Daoy (cell line): ENCODE results near the gene NXNL1. TPM values are rescaled to one million over a fixed set of nuclear protein-coding genes. Genes with fewer than 3 reads are reported as not detected.

Source experiments
- DNase-seq: peaks from one replicate; pipeline ENCODE4 v3.0.0-alpha.2; 2015; ENCODE audit warnings: low read depth
- total RNA-seq: library from RNA; depleted of rRNA; stranded (reverse); fragments of >200 nt; shearing (Covaris generic); gene quantifications from 2 replicates; pipeline ENCODE4 v1.2.3, GENCODE V29; 2014

NXNL1 gene
- total RNA-seq, 1 experiment from 2014 or later, result not detected

DNA sequence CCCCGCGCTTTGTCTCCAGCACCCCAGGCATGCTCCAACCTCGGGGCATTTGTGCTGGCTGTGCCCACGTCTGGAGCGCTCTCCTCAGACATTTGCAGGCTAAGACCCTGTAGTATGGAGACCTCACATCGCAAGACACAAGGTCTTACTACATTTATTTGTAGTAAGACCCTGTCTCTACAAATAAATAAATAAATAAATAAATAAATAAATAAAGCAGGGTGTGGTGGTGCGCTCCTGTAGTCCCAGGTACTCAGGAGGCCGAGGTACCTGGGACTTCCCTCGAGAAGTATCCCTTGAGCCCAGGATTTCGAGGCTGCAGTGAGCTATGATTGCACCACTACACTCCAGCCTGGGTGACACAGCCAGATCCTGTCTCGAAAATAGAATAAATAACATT is 4.6 kb downstream of the NXNL1 start:
- no peak for DNase-seq

DNA sequence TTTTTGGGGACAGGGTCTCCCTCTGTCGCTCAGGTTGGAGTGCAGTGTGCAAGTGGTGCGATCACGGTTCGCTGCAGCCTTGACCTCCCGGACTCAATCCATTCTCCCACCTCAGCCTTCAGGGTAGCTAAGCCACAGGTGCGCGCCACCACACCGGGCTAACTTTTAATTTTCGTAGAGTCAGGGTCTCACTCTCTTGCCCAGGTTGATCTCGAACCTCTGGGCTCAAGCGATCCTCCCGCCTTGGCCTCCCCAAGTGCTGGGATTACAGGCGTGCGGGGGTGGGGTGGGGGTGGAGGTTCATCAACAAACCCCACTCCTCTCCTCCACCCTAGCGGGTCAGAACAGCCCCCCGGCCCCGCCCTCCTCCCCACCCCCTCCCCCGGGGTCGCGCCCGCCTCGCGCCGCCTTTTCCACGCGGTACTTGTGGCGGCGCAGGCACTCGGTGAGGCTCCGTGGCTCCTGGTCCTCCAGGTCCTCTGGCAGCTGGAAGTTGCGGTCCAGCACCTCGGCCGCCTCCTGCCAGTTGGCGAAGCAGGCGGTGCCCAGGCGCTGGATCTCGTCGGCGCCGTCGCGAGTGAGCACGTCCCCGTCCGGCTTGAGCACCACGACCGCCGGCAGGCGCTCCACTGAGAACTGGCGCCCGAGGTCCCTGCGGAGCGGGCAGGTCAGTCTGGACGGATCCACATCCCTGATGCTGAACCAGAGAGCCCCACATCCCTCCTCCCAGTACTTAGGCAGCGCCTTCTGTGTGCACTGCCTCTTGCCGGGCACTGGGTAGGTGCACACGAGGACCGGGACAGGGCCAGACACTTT is 5.2 kb downstream of the NXNL1 start:
- DNase-seq, result peak; percentile 32

DNA sequence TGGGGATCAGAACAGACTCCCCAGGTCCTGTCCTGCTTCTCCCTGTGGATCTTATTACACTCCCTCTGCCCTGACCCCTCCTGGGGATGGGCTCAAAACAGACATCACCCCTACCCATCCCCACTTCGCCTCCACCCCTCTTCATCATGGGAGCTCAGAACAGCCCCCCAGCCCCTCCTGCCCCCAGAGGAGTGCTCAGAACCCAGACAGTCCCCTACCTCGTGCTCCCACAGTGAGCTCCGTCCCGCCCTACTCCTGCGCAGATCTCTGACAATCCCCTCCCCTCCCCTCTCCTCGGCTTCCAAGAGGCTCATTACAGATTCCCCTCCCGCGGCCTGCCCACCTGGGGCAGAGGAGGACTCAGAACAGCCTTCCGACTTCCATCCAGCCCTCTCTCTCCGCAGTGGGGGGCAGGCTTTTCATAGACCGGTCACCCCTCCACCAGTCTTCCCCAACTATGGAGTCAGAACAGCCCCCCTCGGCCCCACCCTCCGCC is 6.1 kb downstream of the NXNL1 start:
- DNase-seq, result no peak

GRCh38 chr19:17451820-17452219 is 8.9 kb downstream of the NXNL1 start:
- no peak for DNase-seq

GRCh38 chr19:17450264-17451075 is 10.3 kb downstream of the NXNL1 start:
- peak; percentile 24 for DNase-seq

DNA sequence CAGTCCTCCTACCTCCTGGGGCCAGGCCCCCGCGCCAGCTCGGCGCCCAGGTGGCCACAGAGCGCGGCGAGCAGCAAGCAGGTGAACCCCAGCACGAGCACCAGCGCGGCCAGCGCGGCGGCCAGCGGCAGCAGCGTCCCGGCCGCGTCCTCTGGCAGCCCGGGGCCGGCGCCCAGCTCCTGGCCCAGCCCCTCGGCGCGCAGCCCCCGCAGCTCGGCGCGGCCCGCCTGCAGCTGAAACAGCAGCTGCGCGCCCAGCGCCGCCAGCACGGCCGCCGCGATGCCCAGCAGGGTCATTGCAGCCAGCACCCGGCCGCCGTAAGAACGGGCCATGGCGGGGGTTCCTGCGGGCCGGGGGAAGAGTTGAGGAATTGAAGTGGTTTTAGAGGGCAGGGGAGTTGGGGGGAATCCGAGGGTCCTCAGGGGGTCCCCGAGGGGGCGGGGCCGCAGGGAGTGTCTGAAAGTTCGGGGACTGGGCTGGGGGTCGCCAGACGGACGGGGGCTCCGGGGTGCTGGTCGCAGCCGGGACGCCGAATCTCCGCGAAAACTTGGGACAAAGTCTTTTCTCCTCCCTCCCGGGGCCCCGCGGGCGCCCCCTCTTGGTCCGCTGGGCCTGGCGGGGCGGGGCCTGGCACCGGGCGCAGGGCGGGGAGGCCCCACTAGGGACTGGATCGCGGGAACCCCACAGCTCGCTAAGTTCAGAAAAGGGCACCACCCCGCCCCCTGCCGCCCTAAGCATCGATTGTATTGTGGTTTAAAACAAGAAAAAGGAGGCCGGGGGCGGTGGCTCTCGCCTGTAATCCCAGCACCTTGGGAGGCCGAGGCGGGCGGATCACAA is 12.4 kb downstream of the NXNL1 start, which contains the start of gene TMEM221:
TSS of gene TMEM221 (minus strand) at position 538 of the 837 bp plus-strand sequence. CDS start at position 332, 206 bp downstream.
- peak; percentile 39 for DNase-seq

GRCh38 chr19:17447704-17448130 is 13.0 kb downstream of the NXNL1 start:
- DNase-seq, result no peak

GRCh38 chr19:17445526-17446165 is 15.1 kb downstream of the NXNL1 start:
- no peak for DNase-seq

DNA sequence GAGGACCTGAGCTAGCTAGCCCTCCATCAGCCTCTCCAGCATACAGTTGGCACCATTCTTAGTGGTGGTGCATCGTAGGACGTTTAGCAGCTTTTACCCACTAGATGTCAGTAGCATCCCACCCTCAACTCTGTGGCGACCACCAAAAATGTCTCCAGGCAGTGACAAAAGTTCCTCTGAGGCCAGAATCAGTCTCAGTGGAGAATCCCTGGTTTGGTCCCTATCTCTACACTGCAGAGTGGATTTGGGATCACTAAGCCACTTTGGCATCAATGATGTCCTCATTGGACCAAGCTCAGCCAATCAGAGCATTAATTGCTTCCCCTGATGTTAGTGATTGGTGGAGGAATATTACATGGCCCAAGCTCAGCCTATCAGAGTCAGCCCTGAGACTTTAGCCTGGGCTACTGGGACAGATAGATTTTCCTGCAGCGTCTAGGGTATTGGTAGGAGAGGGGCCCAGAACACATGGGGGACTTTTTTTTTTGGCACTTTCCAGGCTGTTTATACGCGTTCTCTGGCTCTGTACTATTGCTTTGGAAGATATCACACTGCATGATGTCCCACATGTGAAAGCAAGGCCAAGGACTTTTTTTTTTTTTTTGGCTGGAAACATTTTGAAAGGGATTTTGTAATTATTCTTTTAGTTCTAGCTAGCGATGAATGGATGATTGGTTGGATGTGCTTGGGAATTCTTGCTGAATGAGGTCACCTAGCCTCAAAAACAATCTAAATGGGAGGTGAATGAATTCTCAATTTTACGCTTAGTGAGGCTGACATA is 19.3 kb downstream of the NXNL1 start:
- DNase-seq, result peak; percentile 39

- DNase-seq, result no peak
Measured at GRCh38 chr19:17436874-17437267, 23.9 kb downstream of the NXNL1 start.

DNA sequence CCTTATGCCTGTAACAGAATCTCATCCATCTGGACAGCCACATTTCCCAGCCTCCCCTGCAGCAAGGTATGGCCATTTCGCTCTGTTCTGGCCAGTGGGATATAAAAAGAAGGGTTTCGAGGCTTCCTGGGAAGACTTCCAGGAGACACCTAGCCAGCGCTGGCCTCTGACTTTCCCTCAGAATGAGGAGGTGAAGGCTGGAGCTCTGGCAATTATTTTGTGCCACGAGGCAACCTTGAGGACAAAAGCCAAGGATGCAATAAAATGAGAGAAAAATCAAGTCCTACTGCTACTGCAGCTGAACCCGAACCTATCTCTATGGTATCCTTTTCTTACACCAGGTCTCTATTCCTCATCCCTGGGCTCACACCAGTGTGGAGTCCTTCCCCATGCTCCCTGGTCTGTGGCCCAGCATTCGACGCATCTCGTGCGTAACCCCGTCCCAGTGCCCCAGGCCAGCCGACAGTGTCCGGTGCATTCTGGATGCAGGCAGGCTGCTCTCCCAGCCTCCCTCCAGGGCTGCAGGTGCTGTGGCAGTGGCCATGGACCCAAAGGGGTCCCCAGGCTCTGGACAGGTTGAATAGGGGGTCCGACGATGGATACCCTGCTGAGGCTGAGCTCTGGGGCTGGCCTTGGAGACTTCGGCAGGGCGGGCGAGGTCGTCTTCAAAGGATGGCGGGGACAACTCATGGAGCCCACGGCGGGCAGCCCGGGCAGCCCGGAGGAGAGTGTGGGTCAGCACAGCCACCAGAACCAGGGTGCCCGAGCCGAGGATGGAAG is 24.4 kb downstream of the NXNL1 start:
- DNase-seq, result no peak

DNA sequence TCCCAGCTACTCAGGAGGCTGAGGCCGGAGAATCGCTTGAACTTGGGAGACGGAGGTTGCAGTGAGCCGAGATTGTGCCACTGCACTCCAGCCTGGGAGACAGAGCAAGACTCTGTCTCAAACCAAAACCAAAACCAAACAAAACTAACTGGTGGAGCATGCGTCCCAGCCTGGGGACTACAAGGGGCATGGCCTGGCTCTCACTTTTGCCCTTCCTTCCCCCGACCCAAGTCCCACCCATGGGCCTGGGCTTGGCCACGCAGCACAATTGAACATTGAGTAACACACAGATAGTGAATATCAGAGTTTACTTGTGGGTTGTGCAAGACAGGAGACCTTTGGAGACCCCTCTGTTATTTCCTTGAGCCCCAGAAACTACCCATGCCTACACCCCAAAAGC is 25.5 kb downstream of the NXNL1 start:
- no peak for DNase-seq

- no peak for DNase-seq
Measured at GRCh38 chr19:17431417-17431816, 29.3 kb downstream of the NXNL1 start.

DNA sequence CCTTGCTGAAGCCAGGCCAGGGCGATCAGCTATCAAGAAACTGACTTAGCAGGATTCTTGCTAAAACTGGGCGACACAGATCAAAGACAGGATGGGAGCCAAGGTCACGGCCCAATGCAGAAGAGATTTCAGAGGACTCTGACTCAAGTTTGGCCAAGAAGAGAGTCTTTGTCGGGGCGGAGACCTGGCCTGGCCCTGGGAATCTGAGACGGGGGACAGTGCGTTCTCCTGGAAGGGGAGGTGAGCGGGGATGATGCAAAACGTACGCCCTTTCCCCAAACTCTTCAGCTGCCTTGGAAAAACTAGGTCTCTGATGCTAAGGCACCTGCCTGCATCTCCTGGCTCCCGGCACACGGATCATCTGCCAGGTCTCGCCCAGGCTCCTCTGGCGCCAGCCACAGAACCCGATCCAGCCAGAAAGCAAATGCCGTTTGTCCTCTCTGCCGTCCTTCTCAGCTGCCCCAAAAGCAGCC is 31.0 kb downstream of the NXNL1 start:
- DNase-seq, result no peak

GRCh38 chr19:17424743-17425365 is 35.9 kb downstream of the NXNL1 start:
- peak; percentile 59 for DNase-seq

GRCh38 chr19:17423429-17424208 is 37.1 kb downstream of the NXNL1 start:
- no peak for DNase-seq

DNA sequence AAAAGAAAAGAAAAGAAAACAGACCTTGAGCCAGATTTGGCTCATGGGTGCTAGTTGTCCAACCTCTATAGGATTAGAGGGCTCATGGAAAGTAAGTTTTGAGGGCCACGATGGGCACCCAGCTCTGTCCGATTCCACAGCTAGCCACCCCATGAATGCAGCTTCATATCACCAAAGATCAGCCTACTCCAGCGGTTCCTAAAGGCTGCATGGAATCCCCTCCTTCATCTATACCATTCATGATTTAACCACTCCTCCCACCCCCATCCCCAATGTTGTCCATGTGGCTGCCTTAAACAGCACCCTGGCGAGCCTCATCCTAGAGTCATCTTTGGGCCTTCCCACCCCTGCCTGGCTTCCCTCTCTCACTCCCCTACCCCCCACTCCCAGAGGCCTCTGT is 38.8 kb downstream of the NXNL1 start:
- DNase-seq, result no peak

GRCh38 chr19:17420475-17420924 is 40.2 kb downstream of the NXNL1 start:
- DNase-seq, result peak; percentile 63
